ENCODE results near the gene CRYBG2. TPM values are rescaled to one million over a fixed set of nuclear protein-coding genes. Genes with fewer than 3 reads are reported as not detected.

CRYBG2 gene
- total and polyA plus RNA-seq, 2 of the 13 experiments (the other 11 are each of a cell fraction or from before 2014, with no cell fraction given) = 1.3 to 2.9 TPM

- TF ChIP-seq TRIM22 (IDR thresholded peaks at IDR 0.05) = no peak
- TF ChIP-seq JUNB (CRISPR knock-in tag; IDR thresholded peaks at IDR 0.05; ENCODE audit: borderline replicate concordance) = no peak; the same call in 1 of the 2 replicates
- no peak for TF ChIP-seq ARNT2 (CRISPR knock-in tag; IDR thresholded peaks at IDR 0.05; ENCODE audit: low read depth)
- TF ChIP-seq ZNF710 (CRISPR knock-in tag; IDR thresholded peaks at IDR 0.05; ENCODE audit: borderline replicate concordance) = no peak
- peak; percentile 64 for TF ChIP-seq SOX5 (CRISPR knock-in tag; IDR thresholded peaks at IDR 0.05; ENCODE audit: borderline replicate concordance)
- no peak for TF ChIP-seq ETV6 (CRISPR knock-in tag; conservative IDR thresholded peaks at IDR 0.05)
- no peak for TF ChIP-seq ZNF441 (CRISPR knock-in tag; IDR thresholded peaks at IDR 0.05; ENCODE audit: borderline replicate concordance)
- no peak for TF ChIP-seq ZNF616 (CRISPR knock-in tag; IDR thresholded peaks at IDR 0.05; ENCODE audit: low read depth)
- no peak for TF ChIP-seq ZNF354B (CRISPR knock-in tag; IDR thresholded peaks at IDR 0.05)
- peak; percentile 48 for TF ChIP-seq XRCC5 (optimal IDR thresholded peaks at IDR 0.05; ENCODE audit: low read length)
- TF ChIP-seq NR2F2 (IDR thresholded peaks at IDR 0.05; ENCODE audit: borderline replicate concordance, low read depth) = no peak
- TF ChIP-seq ZNF260 (CRISPR knock-in tag; IDR thresholded peaks at IDR 0.05; ENCODE audit: borderline replicate concordance, low read depth) = no peak
- no peak; the same call in 1 of the 2 replicates for TF ChIP-seq ZNF792 (CRISPR knock-in tag; IDR thresholded peaks at IDR 0.05)
- no peak for TF ChIP-seq ZNF570 (CRISPR knock-in tag; IDR thresholded peaks at IDR 0.05; ENCODE audit: borderline replicate concordance)
- 0 out of 2 replicates have a peak, but pooled peaks have one; percentile 19 for TF ChIP-seq ESRRA (CRISPR knock-in tag; IDR thresholded peaks at IDR 0.05; ENCODE audit: low read depth)
- TF ChIP-seq TGIF2 (CRISPR knock-in tag; IDR thresholded peaks at IDR 0.05) = peak; percentile 70; the same call in 1 of the 2 replicates
- no peak for TF ChIP-seq ZNF784 (CRISPR knock-in tag; IDR thresholded peaks at IDR 0.05; ENCODE audit: borderline replicate concordance)
- 0 out of 2 replicates have a peak, but pooled peaks have one; percentile 20 for TF ChIP-seq KDM6A (CRISPR knock-in tag; IDR thresholded peaks at IDR 0.05; ENCODE audit: low read depth)
- no peak for TF ChIP-seq ZNF563 (CRISPR knock-in tag; IDR thresholded peaks at IDR 0.05)
- TF ChIP-seq NFYC (CRISPR knock-in tag; IDR thresholded peaks at IDR 0.05) = no peak
- no peak for TF ChIP-seq ZNF557 (CRISPR knock-in tag; IDR thresholded peaks at IDR 0.05)
- no peak for TF ChIP-seq CENPT (CRISPR knock-in tag; IDR thresholded peaks at IDR 0.05; ENCODE audit: low read depth)
- no peak for TF ChIP-seq FOXP1 (IDR thresholded peaks at IDR 0.05)
- no peak for TF ChIP-seq FOXP1 (CRISPR knock-in tag; IDR thresholded peaks at IDR 0.05)
- no peak for TF ChIP-seq MEIS2 (CRISPR knock-in tag; IDR thresholded peaks at IDR 0.05)
- no peak for TF ChIP-seq BATF2 (CRISPR knock-in tag; IDR thresholded peaks at IDR 0.05)
- TF ChIP-seq MXD3 (CRISPR knock-in tag; IDR thresholded peaks at IDR 0.05) = no peak
Measured at GRCh38 chr1:26358411-26359384, 4.8 kb upstream of the CRYBG2 start (continued).
